Stimulated activated CD4-positive, alpha-beta T cell treated with anti-CD3 and anti-CD28 coated beads, TNF-alpha, amount 100 ng/mL, for 4 hours (primary cell): ENCODE results near the gene MMP2.
A peak's percentile ranks its signal among the peaks of the same experiment; 100 is the strongest.

Source experiments
- DNase-seq, 3 experiments: peaks; one replicate each; pipeline ENCODE4 v3.0.0-alpha.2; 2020; ENCODE audit warnings: low read depth in 3 of 3

Gene MMP2

DNA sequence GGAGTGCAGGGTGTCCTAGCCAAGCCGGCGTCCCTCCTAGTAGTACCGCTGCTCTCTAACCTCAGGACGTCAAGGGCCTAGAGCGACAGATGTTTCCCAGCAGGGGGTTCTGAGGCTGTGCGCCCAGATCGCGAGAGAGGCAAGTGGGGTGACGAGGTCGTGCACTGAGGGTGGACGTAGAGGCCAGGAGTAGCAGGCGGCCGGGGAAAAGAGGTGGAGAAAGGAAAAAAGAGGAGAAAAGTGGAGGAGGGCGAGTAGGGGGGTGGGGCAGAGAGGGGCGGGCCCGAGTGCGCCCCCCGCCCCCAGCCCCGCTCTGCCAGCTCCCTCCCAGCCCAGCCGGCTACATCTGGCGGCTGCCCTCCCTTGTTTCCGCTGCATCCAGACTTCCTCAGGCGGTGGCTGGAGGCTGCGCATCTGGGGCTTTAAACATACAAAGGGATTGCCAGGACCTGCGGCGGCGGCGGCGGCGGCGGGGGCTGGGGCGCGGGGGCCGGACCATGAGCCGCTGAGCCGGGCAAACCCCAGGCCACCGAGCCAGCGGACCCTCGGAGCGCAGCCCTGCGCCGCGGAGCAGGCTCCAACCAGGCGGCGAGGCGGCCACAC lies at the start of gene MMP2:
TSS of gene MMP2 (plus strand) at position 372 of the 603 bp plus-strand sequence. CDS start 282 bp downstream, outside the sequence.
- DNase-seq: no peak

DNA sequence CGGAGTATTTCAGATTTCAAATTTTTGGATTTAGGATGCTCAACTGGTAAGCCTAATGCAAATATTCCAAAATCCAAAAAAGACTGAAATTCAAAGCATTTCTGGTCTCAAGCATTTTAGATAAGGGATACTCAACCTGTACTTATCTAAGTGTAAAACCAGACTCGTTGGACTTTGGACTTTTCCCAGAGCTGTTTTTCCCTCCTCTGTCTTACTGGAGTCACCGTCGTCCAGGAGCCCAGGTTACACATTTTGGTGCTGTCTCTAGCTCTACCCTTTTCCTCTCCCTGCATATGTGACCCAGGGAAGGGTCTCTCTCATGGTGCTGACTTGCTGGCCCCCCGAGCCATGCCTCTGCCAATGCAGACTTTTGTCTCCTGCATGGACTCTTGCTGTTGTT lies 46.0 kb upstream of the MMP2 start:
- no peak for DNase-seq

DNA sequence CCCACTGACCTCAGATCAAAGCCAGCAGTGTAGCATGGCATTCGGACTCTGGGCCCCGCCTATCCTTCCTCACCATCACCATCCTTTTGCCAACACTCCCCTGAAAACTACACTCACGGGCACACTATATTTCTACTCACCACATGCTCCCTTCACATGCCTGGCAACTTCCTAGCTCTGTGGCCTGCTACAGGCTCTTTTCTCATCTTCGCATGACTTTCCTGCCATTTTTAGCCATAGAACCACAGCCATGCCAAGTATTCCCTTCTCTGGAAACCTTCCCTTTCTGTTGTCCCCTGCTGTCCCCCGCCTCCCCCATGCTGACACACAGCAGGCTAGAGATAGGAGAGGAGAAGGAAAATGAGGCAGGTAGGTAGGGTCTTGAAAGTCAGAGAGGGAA lies 45.5 kb upstream of the MMP2 start:
- DNase-seq: no peak

DNA sequence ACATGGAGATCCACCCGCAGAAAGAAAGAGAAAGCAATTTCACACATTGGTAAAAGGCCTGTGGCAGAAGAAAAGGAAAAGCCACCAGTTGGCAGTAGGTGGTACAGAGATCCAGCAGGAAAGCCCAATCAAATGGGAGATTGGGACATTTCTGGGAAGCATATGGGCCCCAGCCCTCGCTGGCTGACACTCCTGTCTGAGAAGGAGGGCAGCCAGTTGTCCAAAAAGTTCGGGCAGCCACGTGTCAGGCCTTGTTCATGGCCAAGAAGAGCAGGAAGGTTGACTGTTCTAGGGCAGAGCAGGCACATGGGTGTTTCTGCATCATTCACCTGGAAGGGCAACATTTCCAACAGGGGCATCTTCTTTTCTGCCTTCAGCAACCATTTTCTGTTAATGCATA lies 45.0 kb upstream of the MMP2 start:
- DNase-seq: no peak

DNA sequence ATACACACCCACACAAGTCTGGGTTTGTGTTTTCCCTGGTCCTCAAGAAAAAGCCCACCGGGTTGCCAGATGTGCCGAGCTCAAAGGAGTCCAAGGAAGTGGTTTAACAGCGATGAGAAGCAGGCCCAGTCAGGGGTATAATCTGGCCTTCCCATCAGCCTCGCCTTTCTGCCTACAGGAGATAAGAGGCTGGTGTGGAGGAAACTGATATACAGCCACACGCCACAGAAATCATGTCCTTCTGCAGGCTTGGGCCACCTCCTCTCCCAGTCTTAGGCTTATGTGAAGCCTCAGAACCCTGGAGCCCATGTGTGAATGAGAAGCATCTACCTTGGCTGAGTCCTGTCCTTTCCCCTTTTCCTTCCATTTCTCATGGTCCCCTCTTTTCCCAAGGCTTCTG lies 43.6 kb upstream of the MMP2 start:
- DNase-seq: no peak

DNA sequence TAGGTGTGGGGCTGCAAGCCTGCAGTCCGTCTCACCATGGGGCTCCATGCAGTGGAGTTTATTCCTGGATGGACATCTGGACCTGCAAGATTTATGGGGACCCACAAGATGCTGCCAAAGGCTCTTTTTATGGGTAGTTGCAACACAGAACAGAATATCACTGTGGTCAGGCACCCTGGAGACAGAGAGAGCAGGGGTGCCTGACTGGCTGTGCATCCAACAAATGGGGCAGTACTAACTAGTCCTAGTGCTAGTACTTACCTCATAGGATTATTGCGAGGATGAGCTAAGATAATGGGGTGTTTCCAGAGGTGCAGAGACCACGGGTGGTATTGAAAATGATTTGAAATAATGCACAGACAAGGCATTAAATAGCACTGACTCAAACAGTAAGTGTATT lies 42.4 kb upstream of the MMP2 start:
- DNase-seq: no peak

DNA sequence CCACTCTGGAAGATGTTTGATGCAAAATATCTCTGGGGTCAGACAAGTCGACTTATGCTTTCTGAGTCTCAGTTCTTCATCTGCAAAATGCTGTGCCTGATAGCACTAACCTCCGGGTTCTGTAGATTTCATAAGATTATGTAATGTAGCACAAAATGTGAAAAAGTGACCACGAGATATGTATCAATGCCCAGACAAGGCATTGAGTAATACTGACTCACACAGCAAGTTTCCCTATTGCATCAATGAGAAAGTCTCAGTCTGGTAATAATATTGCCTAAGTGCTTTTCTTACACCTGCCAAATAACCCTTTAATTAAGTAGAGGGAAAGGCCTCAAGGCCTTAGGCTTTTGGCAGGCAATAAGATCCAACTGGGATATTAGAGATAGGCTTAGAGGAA lies 41.4 kb upstream of the MMP2 start:
- no peak for DNase-seq

DNA sequence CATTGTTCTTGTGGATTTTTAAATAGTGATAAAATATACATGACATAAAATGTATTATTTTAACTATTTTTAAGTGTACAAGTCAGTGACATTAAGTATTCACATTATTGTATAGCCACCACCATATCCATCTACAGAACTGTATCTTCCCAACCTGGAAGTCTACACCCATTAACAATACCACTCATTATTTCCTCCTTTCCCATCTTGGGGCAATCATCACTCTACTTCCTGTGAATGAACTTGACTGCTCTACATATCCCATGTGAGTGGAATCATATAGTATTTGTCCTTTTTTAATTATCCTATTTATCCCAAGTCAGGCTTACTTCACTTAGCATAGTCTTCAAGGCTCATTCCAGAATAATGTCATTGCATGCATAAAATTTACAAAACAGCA lies 40.7 kb upstream of the MMP2 start:
- DNase-seq: no peak

DNA sequence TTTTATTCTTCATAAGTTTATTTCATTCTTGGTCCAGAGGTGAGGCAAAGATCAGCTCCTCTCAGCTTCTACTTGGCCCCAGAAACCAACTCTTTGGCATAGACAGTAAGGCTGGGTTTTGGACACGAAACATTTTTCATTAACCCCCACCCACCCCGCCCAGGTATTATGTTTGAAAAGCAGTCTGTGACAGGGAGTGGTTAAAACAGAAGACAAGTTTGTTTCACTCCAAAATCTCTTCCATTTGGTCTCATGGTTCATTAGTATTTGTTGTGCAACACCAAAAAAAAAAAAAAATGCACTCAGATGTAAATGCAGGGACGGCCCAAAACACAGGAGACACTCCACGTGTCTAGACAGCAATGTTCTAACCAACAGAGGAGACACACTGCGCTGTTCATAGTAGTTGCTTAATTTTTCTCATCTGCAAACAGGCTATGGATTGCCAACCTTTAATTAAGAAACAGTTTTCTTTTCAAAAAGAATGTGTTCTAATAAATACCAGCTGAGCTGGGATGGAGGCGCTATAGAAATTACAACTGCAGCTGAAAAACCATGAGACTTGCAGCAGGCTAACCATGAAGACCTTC lies 39.8 kb upstream of the MMP2 start:
- no peak for DNase-seq

DNA sequence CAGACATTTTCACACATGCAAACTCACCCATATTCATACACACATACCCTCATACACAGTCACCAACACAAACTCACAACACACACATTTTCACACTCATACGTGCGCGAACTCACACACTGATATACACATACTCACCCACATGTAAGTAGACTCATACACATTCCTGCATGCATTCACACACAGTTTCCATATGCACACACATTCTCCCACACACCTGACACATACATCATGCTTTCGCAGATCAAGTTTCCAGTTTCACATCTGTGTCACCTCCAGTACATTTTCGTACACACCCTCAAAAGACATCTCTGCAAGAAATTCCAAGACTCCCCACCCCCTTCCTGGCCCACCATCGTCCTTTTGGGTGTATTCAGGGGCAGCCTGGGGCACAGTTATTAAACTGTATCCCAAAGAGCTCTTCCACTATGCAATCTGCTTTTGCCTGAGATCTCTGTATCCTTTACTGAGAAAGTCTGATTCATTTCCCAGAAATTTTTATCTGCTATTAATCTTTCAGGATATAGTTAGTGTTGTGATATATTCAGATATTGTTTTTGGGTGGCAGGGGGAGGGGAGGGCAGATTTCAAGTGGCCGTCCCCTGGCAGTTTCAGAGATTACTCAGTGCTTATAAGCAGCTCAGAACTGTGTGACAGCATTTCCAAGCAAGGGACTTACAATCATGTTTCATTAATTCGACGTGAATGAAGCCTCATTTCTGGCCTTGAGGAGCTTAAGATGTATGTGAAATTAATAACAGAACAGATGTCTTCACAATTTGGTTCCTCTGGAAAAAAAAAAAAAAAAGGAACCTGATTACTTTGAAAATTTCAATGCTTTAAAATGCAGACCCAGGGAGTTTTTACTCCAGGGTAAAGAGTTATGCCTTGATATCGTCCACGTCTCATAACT lies 35.3 kb upstream of the MMP2 start:
- no peak for DNase-seq

DNA sequence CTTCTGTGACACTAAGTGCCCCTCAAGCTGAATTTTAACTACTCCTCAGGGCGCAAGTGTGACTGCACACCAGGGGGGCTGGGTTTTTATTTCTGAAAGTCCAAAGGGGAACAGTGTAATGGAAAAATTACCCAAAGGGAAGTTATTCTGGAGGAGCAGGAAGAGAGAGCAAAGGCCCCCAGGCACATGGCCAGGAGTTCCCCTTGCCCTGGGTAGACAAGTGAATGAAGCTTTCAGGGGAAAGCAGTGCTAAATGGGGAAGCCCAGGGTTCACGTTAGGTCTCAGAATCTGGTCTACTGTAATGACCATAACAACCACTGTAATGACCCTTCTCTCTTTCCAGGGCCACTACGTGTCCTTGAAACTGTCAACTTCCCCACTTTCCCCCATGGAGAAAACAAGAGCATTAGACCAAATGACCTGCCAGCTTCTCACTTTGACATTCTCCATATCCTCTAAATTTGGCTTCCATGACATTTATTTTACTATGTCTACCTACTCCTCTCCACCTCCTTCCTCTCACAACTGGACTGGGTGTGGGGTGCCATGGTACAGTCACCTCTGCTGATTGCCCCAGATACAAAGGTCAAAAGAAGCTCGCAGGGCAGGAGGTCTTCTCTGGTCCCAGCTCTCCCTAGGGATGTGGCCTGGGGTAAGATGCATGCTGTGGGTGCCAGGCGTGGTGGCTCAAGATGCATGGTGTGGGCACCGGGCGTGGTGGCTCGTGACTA lies 34.1 kb upstream of the MMP2 start:
- no peak for DNase-seq

DNA sequence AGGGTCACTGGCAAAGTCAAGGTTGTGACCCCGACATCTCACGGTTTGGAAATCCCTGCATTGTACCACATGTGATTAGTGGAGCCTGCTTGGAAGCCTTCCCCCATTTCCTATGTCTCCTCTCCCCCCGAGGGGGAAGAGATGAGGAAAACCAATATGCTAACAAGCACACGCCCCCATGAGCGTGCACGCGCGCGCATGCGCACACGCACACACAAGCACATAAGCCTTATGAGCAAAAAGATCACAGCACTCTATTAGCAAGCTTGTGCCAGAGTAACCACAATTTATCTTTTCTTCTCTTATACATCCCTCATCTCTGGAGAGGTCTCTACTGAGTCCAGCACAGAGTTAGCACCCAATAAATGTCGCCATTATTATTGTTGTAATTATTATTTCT lies 31.8 kb upstream of the MMP2 start:
- DNase-seq: no peak

DNA sequence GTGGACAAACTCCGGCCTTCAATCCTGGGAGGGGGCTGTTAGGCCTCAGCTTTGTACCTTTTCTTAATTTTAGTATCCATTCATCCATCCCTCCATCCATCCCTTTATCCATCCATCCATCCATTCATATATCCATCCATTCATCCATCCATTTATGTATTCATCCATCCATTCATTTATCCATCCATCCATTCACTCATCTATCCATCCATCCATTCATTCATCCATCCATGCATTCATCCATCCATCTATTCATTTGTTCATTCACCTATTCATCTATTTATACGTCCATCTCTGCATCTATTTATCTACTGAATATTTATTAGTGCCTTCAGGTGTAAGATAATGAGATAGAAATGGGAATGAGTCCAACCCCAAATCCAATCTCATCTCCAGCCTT lies 26.0 kb upstream of the MMP2 start:
- DNase-seq: no peak

DNA sequence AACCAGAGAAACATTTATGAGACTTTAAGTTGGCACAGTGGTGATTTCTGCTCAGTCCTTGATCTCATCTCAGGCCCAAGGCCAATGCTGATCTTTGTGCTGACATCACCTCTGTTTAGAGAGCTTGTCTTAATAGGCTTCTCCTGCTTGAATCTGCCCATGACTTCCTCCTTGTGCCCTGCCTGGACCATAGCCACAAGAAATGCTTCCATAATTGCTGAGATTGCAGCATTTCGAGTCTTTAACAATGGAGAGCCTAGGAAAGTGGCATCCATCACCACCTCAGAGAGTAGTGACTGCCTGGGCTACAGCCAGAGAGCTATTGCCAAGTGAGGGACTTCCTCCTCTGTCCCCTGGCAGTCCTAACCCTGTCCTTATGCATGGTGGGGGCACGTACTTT lies 25.1 kb upstream of the MMP2 start:
- no peak for DNase-seq

DNA sequence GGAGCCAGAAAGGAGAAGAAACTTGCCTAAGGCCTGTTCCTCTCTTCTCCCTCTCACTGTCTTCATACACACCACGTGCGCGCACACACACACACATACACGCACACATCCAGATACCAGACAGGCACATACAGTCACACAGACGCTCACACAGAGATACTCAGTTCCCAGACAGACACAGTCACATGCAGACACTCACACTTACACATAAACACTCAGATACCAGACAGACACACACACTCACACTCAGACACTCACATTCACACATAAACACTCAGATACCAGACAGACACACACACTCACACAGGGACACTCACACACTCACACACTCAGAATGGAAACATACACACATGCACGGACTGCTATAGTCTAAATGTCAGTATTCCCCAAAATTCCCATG lies 24.1 kb upstream of the MMP2 start:
- DNase-seq: no peak

DNA sequence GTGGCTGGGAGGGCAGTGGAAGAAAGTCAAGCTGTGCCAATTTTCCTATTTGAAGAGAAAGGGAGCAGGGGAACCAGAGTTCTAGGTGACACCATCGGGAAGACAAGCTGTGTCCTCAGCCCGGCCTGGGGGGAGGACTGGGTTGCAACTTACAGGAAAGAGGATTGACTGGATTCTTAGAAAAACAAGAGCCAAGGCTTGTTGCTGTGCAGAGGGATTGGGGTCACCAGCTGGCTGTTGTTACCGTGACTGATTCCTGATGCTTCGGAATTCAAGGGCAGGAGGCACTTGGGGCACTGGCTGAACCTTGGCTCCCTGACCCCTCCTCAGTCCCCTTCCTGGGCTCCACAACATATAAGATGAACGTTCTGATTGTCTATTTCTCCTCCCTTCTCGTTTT lies 16.8 kb upstream of the MMP2 start:
- DNase-seq: no peak

DNA sequence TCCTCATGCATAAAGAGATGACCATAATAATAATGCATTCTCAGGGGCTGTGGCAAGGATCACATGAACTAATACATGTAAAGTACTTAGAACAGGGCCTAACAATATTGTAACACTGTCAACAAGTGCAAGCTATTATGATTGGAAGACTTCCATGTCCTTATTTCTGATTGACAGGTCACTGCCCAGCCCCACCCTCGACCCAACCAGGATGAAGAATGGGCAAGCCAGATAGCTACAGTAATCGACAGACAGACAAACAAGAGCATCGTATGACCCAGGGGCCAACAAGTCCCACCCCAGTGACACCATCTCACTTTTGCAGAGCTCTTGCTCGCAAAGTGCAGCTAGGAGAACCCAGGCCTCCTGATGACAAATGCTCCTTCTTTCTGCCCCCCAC lies 14.6 kb upstream of the MMP2 start:
- DNase-seq: no peak

DNA sequence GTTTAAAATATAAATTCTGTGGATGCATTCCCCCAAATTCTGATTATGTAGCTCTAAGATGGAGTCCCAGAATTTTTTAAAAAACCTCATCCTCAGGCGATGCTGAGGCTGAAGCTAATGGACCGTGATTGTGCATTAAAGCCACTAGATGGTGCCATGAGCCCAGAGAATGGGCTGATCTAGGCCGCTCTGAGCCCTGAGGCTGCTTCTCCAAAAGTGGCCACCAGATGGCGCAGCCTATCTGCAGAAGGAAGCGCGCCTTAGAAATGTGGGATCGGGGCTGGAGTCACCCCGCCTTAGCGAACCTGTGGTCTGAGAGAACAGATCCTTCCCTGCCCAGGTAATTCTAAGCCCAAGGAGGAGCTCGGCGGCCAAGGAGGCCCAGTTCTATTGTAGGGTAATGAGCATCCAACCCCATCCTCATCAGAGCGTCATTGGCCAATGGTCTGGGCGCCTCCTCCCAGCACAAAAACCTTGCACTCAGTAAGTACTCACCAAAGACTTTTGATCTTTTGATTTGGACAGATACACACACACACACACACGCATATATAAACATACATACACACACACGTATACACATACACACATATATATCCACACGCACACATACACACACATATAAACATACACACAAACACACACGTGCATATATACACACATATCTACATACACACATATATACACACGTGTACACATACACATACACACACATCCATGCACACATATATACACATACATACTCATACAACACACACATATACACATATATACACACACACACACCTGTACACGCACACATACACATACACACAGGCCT lies 13.7 kb upstream of the MMP2 start:
- DNase-seq: peak; percentile 60 to 69 (median 63)

DNA sequence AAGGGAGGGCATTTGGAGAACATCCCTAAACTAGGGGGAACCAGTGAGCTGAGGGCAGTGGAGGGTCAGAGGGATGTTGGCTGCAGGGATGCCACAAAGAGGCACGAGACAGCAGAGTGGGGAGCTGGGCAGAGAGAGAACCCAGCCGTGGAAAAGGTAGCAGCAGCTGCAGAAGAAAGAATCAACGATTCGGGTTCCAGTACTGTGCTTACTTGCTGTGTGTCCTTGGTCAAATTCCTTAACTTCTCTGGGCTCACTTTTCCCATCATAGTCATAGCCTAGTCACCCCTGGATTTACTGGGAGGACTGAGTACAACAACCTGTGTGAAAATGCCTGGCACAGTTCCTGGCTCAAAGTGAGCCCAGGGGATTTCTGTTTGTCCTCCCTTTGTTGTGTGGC lies 12.8 kb upstream of the MMP2 start:
- no peak for DNase-seq

DNA sequence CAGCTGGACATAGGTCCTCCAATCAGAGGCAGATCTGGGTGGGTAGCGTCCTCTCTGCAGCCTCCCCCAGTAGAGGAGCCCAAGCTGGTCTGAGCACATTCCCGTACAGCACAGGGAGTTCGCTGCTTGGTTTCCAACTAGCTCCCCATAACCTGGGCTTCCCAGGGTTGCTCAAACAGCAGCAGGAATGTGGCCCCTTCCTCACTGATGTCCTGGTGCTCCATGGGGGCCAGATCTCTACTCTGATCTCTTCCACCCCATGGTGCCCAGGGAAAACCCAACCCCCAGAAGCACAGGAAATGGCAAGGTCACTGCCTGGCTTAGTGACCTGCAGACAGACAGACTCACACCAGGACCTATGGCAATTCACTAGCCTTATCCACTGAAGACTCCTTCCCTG lies 11.1 kb upstream of the MMP2 start:
- DNase-seq: no peak

DNA sequence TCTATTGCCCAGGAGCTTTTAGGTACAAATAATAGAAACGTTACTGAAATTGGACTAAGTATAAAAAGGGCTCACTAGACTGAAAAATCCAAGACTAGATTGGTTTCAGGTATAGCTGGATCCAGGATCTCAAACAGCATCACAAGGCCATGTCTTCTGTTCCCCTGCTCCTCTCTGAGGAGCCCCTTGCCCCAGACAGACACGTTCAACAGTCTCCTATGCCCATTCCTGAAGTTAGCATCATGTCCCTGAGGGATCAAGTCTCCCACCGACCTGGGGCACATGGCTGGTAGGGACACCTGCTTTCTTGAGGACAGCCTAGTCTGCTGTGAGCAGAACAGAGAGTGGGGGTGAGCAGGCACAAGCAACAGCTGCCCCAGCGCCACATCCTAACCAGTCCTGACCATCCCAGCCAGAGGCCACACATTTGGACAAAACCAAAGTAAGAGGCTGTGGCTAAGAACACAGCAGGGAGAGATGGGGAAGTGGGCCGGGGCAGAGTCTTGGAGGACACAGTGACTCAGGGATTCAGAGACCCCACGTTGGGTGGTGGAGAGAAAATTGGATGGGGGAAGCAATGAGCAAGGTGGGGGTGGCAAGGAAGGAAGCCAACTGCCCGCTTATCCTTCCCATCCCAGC lies 10.5 kb upstream of the MMP2 start:
- DNase-seq: no peak
